Spleen (tissue), 11 donors: ENCODE measurements around the gene FGF14. TPM values are rescaled to one million over a fixed set of nuclear protein-coding genes. Genes with fewer than 3 reads are reported as not detected.

Experiments used
- DNase-seq: peaks from one replicate; pipeline ENCODE4 v3.0.0-alpha.2; 2020
- H3K27ac ChIP-seq, 8 donors: fragments of 200-600 bp; sonication (generic) in 7 of 8; 1 replicate in 4 of 8; 2 replicates in 4 of 8; pipeline versions ENCODE4 v1.5.0 to v1.8.0; 2016 to 2021; ENCODE audit warnings: inconsistent platforms in 4 of 8, mild to moderate bottlenecking in 4 of 8, moderate library complexity in 1 of 8
- H3K27me3 ChIP-seq, 7 donors: fragments of 200-600 bp; sonication (generic) in 6 of 7; replicated peaks in 1 of 7; 1 replicate in 4 of 7; 2 replicates in 3 of 7; pipeline versions ENCODE4 v1.5.0 to v1.8.0; 2016 to 2021; ENCODE audit warnings: inconsistent platforms in 3 of 7, mild to moderate bottlenecking in 1 of 7
- H3K36me3 ChIP-seq, 6 donors: fragments of 200-600 bp; sonication (generic) in 5 of 6; 1 replicate in 4 of 6; 2 replicates in 2 of 6; pipeline versions ENCODE4 v1.5.0 to v1.8.0; 2016 to 2021; ENCODE audit warnings: inconsistent platforms in 2 of 6
- H3K4me1 ChIP-seq, 6 donors: fragments of 200-600 bp; sonication (generic) in 5 of 6; 1 replicate in 3 of 6; 2 replicates in 3 of 6; pipeline versions ENCODE4 v1.5.0 to v1.8.0; 2016 to 2021; ENCODE audit warnings: inconsistent platforms in 3 of 6
- H3K4me3 ChIP-seq, 8 donors: fragments of 200-600 bp; sonication (generic) in 7 of 8; 1 replicate in 4 of 8; 2 replicates in 4 of 8; pipeline versions ENCODE4 v1.5.0 to v1.8.0; 2016 to 2021; ENCODE audit warnings: inconsistent platforms in 4 of 8, mild to moderate bottlenecking in 4 of 8, moderate library complexity in 2 of 8
- H3K9me3 ChIP-seq, 8 donors: fragments of 200-600 bp; sonication (generic) in 7 of 8; 1 replicate in 4 of 8; 2 replicates in 4 of 8; pipeline versions ENCODE4 v1.5.0 to v1.8.0; 2016 to 2021; ENCODE audit warnings: inconsistent platforms in 4 of 8
- POLR2A ChIP-seq, 3 donors: fragments of 450-650 bp; IDR thresholded peaks; one replicate each; pipeline ENCODE4 v1.5.1; 2017; ENCODE audit warnings: antibody characterized with exemption in 3 of 3, mild to moderate bottlenecking in 1 of 3
- POLR2AphosphoS5 ChIP-seq, 3 donors: sonication (generic); formaldehyde crosslinking; IDR thresholded peaks; one replicate each; pipeline ENCODE4 v1.5.1; 2017; ENCODE audit warnings: antibody characterized with exemption in 3 of 3
- WGBS, 5 donors: extraction: QIAGEN DNeasy Blood & Tissue Kit in 3 of 5; methylation state at CpG; one replicate each; pipeline versions ENCODE4 v1.1.5 to v1.1.7; 2013 to 2018; 5-methylcytosine and 5-hydroxymethylcytosine counted together
- intact Hi-C: fragments of 100-400 bp; cut with DNase I; formaldehyde crosslinking; loops from one replicate; pipeline ENCODE4 v1.15.0; 2023; ENCODE audit warnings: low total_unique reads
- polyA plus RNA-seq, 3 donors: library from polyadenylated mRNA; stranded (reverse); fragments of 200-250 nt; gene quantifications; one replicate each; pipeline ENCODE4 v1.2.1, GENCODE V29; 2013
- total RNA-seq, 7 donors: library from RNA; depleted of rRNA in 3 of 7; stranded (reverse); fragments of >200 nt in 3 of 7; fragmentation: NEBNext Ultra II Directional in 4 of 7; extraction: Animal tissue kit (Norgen Biotek cat#: 25700) in 4 of 7; gene quantifications; one replicate each; pipeline versions ENCODE4 v1.1.0 to v1.2.1, GENCODE V29; 2016 to 2021
- TF ChIP-seq, protein P1 (sequence below), 11 experiments: fragments of 200-600 bp in 7 of 11; fragments of 450-650 bp in 4 of 11; sonication (generic) in 4 of 11; IDR thresholded peaks in 8 of 11; conservative IDR thresholded peaks in 3 of 11; 1 replicate in 7 of 11; 2 replicates in 4 of 11; pipeline versions ENCODE4 v1.4.0 to v1.8.0; 2016 to 2021; ENCODE audit warnings: antibody characterized with exemption in 11 of 11, inconsistent platforms in 4 of 11, mild to moderate bottlenecking in 1 of 11
- donor health status: healthy with polysubstance abuse.
- donor health status: DM: no; HTN: no; CAD: no; lungs with moderate emphysema.
- donor health status: DM: no; HTN: no; CAD: no.
- donor health status: Bipolar disorder and iron deficiency.
- donor health status: healthy.
- donor health status: DM: no; HTN: no; CAD: no.
- donor health status: DM: yes; HTN: yes; CAD: no.

Gene FGF14
- total and polyA plus RNA-seq, 10 donors = 0.03 to 1.1 (median 0.05) TPM; not detected in 3

GRCh38 chr13:102260256-102260655 is 141.6 kb downstream of the FGF14 start:
- Histone ChIP-seq H3K9me3 (no peaks in the 10 kb centered on the region), H3K27ac (no peak overlapping the region), H3K4me3 (no peak overlapping the region), H3K36me3 (no peaks in the 10 kb centered on the region), H3K27me3 (no peaks in the 10 kb centered on the region), H3K4me1 (no peaks in the 10 kb centered on the region)
- no peak for DNase-seq
- intact Hi-C loops = no loop called here
- WGBS, 5 donors = 71 to 90% (median 78%) methylated on average over 6 of the region's 6 CpGs
- TF ChIP-seq POLR2AphosphoS5 (IDR thresholded peaks at IDR 0.05) (no peak), POLR2A (IDR thresholded peaks at IDR 0.05) (no peak)
- TF ChIP-seq, protein P1, sequence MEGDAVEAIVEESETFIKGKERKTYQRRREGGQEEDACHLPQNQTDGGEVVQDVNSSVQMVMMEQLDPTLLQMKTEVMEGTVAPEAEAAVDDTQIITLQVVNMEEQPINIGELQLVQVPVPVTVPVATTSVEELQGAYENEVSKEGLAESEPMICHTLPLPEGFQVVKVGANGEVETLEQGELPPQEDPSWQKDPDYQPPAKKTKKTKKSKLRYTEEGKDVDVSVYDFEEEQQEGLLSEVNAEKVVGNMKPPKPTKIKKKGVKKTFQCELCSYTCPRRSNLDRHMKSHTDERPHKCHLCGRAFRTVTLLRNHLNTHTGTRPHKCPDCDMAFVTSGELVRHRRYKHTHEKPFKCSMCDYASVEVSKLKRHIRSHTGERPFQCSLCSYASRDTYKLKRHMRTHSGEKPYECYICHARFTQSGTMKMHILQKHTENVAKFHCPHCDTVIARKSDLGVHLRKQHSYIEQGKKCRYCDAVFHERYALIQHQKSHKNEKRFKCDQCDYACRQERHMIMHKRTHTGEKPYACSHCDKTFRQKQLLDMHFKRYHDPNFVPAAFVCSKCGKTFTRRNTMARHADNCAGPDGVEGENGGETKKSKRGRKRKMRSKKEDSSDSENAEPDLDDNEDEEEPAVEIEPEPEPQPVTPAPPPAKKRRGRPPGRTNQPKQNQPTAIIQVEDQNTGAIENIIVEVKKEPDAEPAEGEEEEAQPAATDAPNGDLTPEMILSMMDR (IDR thresholded peaks at IDR 0.05 in 8 of 11, conservative IDR thresholded peaks at IDR 0.05 in 3 of 11) = no peak

- H3K27ac ChIP-seq = no peak overlapping the region
- peaks cover 0 to 4% (median 0%) of the 10 kb centered on the region in 8 donors for H3K9me3 ChIP-seq
- no peaks in the 10 kb centered on the region for H3K4me1 ChIP-seq
- no peak for TF ChIP-seq POLR2AphosphoS5 (IDR thresholded peaks at IDR 0.05)
- TF ChIP-seq, protein P1 (IDR thresholded peaks at IDR 0.05 in 8 of 11, conservative IDR thresholded peaks at IDR 0.05 in 3 of 11) = no peak
- TF ChIP-seq POLR2A (IDR thresholded peaks at IDR 0.05) = no peak
- H3K27me3 ChIP-seq = no peaks in the 10 kb centered on the region
- intact Hi-C loops = no loop called here
- no peak overlapping the region for H3K4me3 ChIP-seq
- no peaks in the 10 kb centered on the region for H3K36me3 ChIP-seq
- DNase-seq = no peak
Observed at GRCh38 chr13:102255409-102255808, 146.4 kb downstream of the FGF14 start.

DNA sequence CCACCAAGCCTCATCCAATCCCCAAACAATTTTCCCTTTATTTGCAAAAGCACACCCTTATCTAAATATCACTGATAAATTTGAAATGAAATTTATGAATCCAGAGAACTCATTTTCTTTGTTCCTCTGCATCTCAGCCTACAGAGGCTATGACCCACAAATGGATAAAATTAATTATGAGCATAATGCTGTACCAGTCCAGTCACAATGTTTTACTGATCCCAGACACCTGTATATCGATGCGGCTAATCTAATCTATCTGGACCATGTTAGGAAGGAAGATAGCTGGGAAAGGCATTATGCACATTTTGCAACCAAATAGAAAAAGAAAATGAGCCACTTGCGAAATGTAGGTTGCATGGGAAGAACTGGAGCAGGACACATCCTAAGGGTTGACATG is 150.0 kb downstream of the FGF14 start:
- no peak for DNase-seq
- Histone ChIP-seq H3K9me3 (peaks cover 0 to 4% (median 0%) of the 10 kb centered on the region in 8 donors), H3K4me1 (no peaks in the 10 kb centered on the region), H3K36me3 (no peaks in the 10 kb centered on the region), H3K27me3 (no peaks in the 10 kb centered on the region), H3K4me3 (no peak overlapping the region), H3K27ac (no peak overlapping the region)
- WGBS, 5 donors = 81 to 95% (median 93%) methylated on average over 3 of the region's 3 CpGs
- TF ChIP-seq POLR2AphosphoS5 (IDR thresholded peaks at IDR 0.05) (no peak), POLR2A (IDR thresholded peaks at IDR 0.05) (no peak)
- TF ChIP-seq, protein P1 (IDR thresholded peaks at IDR 0.05 in 8 of 11, conservative IDR thresholded peaks at IDR 0.05 in 3 of 11) = no peak
- intact Hi-C loops = no loop called here

GRCh38 chr13:102250448-102250847 is 151.4 kb downstream of the FGF14 start:
- 65 to 76% (median 73%) methylated on average over 2 of the region's 2 CpGs for WGBS, 5 donors
- no peak for DNase-seq
- no peak overlapping the region for H3K4me3 ChIP-seq
- no peaks in the 10 kb centered on the region for H3K36me3 ChIP-seq
- H3K27me3 ChIP-seq = no peaks in the 10 kb centered on the region
- H3K4me1 ChIP-seq = no peaks in the 10 kb centered on the region
- intact Hi-C loops = no loop called here
- H3K9me3 ChIP-seq = peaks cover 0 to 4% (median 0%) of the 10 kb centered on the region in 8 donors
- no peak overlapping the region for H3K27ac ChIP-seq
- TF ChIP-seq POLR2A (IDR thresholded peaks at IDR 0.05) (no peak), POLR2AphosphoS5 (IDR thresholded peaks at IDR 0.05) (no peak)
- TF ChIP-seq, protein P1 (IDR thresholded peaks at IDR 0.05 in 8 of 11, conservative IDR thresholded peaks at IDR 0.05 in 3 of 11) = no peak
